HEK293 (cell line): ENCODE results near the gene CACNA1C.

ENCODE experiments used
- CTCF ChIP-seq: fragments of 450-650 bp; formaldehyde crosslinking; IDR thresholded peaks from 2 replicates; pipeline ENCODE4 v1.5.1; 2016; ENCODE audit warnings: missing biosample characterization, missing genetic modification characterization
- INSM2 ChIP-seq: fragments of 450-650 bp; formaldehyde crosslinking; IDR thresholded peaks from 2 replicates; pipeline ENCODE4 v1.5.1; 2016; ENCODE audit warnings: missing biosample characterization, missing genetic modification characterization
- PATZ1 ChIP-seq: fragments of 450-650 bp; formaldehyde crosslinking; IDR thresholded peaks from 2 replicates; pipeline ENCODE4 v1.5.1; 2016; ENCODE audit warnings: missing biosample characterization, missing genetic modification characterization
- REST ChIP-seq: fragments of 450-650 bp; formaldehyde crosslinking; IDR thresholded peaks from 2 replicates; pipeline ENCODE4 v1.5.1; 2016; ENCODE audit warnings: missing biosample characterization, missing genetic modification characterization
- YY1 ChIP-seq: fragments of 450-650 bp; formaldehyde crosslinking; IDR thresholded peaks from 2 replicates; pipeline ENCODE4 v1.5.1; 2018; ENCODE audit warnings: missing biosample characterization, missing genetic modification characterization
- ZFP3 ChIP-seq: fragments of 450-650 bp; formaldehyde crosslinking; IDR thresholded peaks from 2 replicates; pipeline ENCODE4 v1.5.1; 2016; ENCODE audit warnings: low read depth, missing biosample characterization, missing genetic modification characterization
- ZNF10 ChIP-seq: fragments of 450-650 bp; formaldehyde crosslinking; IDR thresholded peaks from 2 replicates; pipeline ENCODE4 v1.5.1; 2017; ENCODE audit warnings: missing biosample characterization, missing genetic modification characterization
- ZNF121 ChIP-seq: fragments of 450-650 bp; formaldehyde crosslinking; IDR thresholded peaks from 2 replicates; pipeline ENCODE4 v1.5.1; 2016; ENCODE audit warnings: missing biosample characterization, missing genetic modification characterization
- ZNF175 ChIP-seq: fragments of 450-650 bp; formaldehyde crosslinking; IDR thresholded peaks from 2 replicates; pipeline ENCODE4 v1.5.1; 2016; ENCODE audit warnings: missing biosample characterization, missing genetic modification characterization
- ZNF239 ChIP-seq: fragments of 450-650 bp; formaldehyde crosslinking; IDR thresholded peaks from 2 replicates; pipeline ENCODE4 v1.5.1; 2016; ENCODE audit warnings: missing biosample characterization, missing genetic modification characterization
- ZNF292 ChIP-seq: fragments of 450-650 bp; formaldehyde crosslinking; IDR thresholded peaks from 2 replicates; pipeline ENCODE4 v1.5.1; 2016; ENCODE audit warnings: low read depth, missing biosample characterization, missing genetic modification characterization, borderline replicate concordance
- ZNF362 ChIP-seq: fragments of 450-650 bp; formaldehyde crosslinking; IDR thresholded peaks from 2 replicates; pipeline ENCODE4 v1.5.1; 2016; ENCODE audit warnings: missing biosample characterization, missing genetic modification characterization
- ZNF518A ChIP-seq: fragments of 450-650 bp; formaldehyde crosslinking; conservative IDR thresholded peaks from 2 replicates; pipeline ENCODE4 v1.5.1; 2016; ENCODE audit warnings: low read depth, missing biosample characterization, missing genetic modification characterization
- ZNF560 ChIP-seq: fragments of 450-650 bp; formaldehyde crosslinking; IDR thresholded peaks from 2 replicates; pipeline ENCODE4 v1.5.1; 2017; ENCODE audit warnings: missing biosample characterization, missing genetic modification characterization, borderline replicate concordance

GRCh38 chr12:2640709-2641108 is 587.9 kb downstream of the CACNA1C start:
- TF ChIP-seq ZNF560 (tag by site-specific recombination) (no peak), ZNF292 (no peak), INSM2 (no peak), CTCF (no peak), ZNF175 (no peak), ZNF10 (tag by site-specific recombination) (no peak), ZFP3 (no peak), ZNF518A (tag by site-specific recombination) (no peak), REST (tag by site-specific recombination) (no peak), PATZ1 (tag by site-specific recombination) (no peak), ZNF121 (no peak), ZNF362 (tag by site-specific recombination) (no peak), YY1 (tag by site-specific recombination) (no peak), ZNF239 (tag by site-specific recombination) (no peak)
